ENCODE measurements around the gene KLHL42. TPM values are rescaled to one million over a fixed set of nuclear protein-coding genes. Genes with fewer than 3 reads are reported as not detected.

The KLHL42 gene
- total and polyA plus RNA-seq, 9 of the 15 experiments (the other 6 are each of a cell fraction or from before 2014, with no cell fraction given), result 1.5 to 11.8 (median 9.6) TPM

- Histone ChIP-seq H4K20me1 (replicated peaks; ENCODE audit: control insufficient read depth, insufficient read depth, low read length) (no peaks in the 10 kb centered on the region), H2AFZ (ENCODE audit: low read depth, low read length) (peak overlapping the region; percentile 87), H3K9me3 (replicated peaks; ENCODE audit: control insufficient read depth, insufficient read depth, low read depth, low read length) (no peaks in the 10 kb centered on the region), H3K4me1 (replicated peaks in 1 of 2; ENCODE audit: control insufficient read depth in 2 of 2, insufficient read depth in 2 of 2, low read length in 2 of 2) (peaks cover 17 to 23% of the 10 kb centered on the region in 2 experiments; a peak in 4 of 5 replicates), H3K4me3 (no peak overlapping the region), H3K27ac (ENCODE audit: extremely low read depth, low read depth, low read length) (no peak overlapping the region), H3K36me3 (ENCODE audit: control insufficient read depth, insufficient read depth, low read length) (no peaks in the 10 kb centered on the region), H3K27me3 (ENCODE audit: control insufficient read depth in 2 of 2, insufficient read depth in 2 of 2, low read length in 2 of 2) (no peaks in the 10 kb centered on the region), H3K9me1 (ENCODE audit: control insufficient read depth, insufficient read depth, low read length) (no peaks in the 10 kb centered on the region), H3K9ac (ENCODE audit: insufficient read depth in 1 of 2, low read depth in 2 of 2, low read length in 2 of 2) (no peak overlapping the region), H3K4me2 (ENCODE audit: insufficient read depth, low read length) (no peak overlapping the region), H3K79me2 (ENCODE audit: control insufficient read depth, insufficient read depth, low read length) (no peaks in the 10 kb centered on the region)
- ATAC-seq (no peak), FAIRE-seq (no peak), DNase-seq (ENCODE audit: extremely low read depth in 1 of 4, low spot score in 3 of 4) (no peak)
- 40% methylated on average over 3 of the region's 3 CpGs for WGBS (ENCODE audit: insufficient coverage, low coverage, missing lambda C conversion rate)
- in situ Hi-C loops (cut with MboI), result no loop called here
- ChIA-PET CTCF (ENCODE audit: low intra/inter-chr PET ratio) (interaction anchor here (0.8 kb wide), 1 partner anchor 107 kb away, joined by 4 read pairs; no protein-coding TSS in a partner anchor), POLR2A (interaction anchor here (1.5 to 2.0 kb wide), 2 partner anchors 11 to 130 kb away, joined by 4 to 8 read pairs; no protein-coding TSS in a partner anchor)
- BruUV-seq (replicated peaks), result no TSS peak
- intact Hi-C loops (cut with micrococcal nuclease), result loop anchor here (10.0 kb wide), 1 partner anchor 104 kb away; no protein-coding TSS in a partner anchor
- no peak for TF ChIP-seq SIX5 (IDR thresholded peaks at IDR 0.05; ENCODE audit: borderline replicate concordance in 1 of 2, insufficient read depth in 1 of 2, low read depth in 1 of 2, low read length in 2 of 2)
- TF ChIP-seq ZNF239 (CRISPR knock-in tag; IDR thresholded peaks at IDR 0.05), result no peak
- no peak for TF ChIP-seq ZNF696 (CRISPR knock-in tag; conservative IDR thresholded peaks at IDR 0.05)
- TF ChIP-seq RAD21 (CRISPR knock-in tag; conservative IDR thresholded peaks at IDR 0.05 in 1 of 2, IDR thresholded peaks at IDR 0.05 in 1 of 2), result peak; percentile 6 to 39; a peak in 1 of 4 replicates
- TF ChIP-seq ZBTB34 (CRISPR knock-in tag; IDR thresholded peaks at IDR 0.05), result no peak
- 0 out of 2 replicates have a peak, but pooled peaks have one; percentile 18 for TF ChIP-seq ZBTB9 (CRISPR knock-in tag; IDR thresholded peaks at IDR 0.05)
- TF ChIP-seq MCM2 (IDR thresholded peaks at IDR 0.05; ENCODE audit: low read depth), result no peak
- TF ChIP-seq CXXC5 (CRISPR knock-in tag; IDR thresholded peaks at IDR 0.05), result no peak
- TF ChIP-seq ARID3A (IDR thresholded peaks at IDR 0.05; ENCODE audit: borderline replicate concordance, low read depth, low read length), result peak; percentile 76
- peak in 2 of 3 experiments; percentile 8 to 42; a peak in 3 of 6 replicates for TF ChIP-seq CTCF (IDR thresholded peaks at IDR 0.05 in 2 of 3, conservative IDR thresholded peaks at IDR 0.05 in 1 of 3; ENCODE audit: insufficient read depth in 2 of 3, low read depth in 1 of 3, low read length in 3 of 3)
- no peak for TF ChIP-seq ERF (CRISPR knock-in tag; IDR thresholded peaks at IDR 0.05)
- TF ChIP-seq SNIP1 (IDR thresholded peaks at IDR 0.05; ENCODE audit: low read depth), result no peak
- no peak for TF ChIP-seq TOE1 (IDR thresholded peaks at IDR 0.05; ENCODE audit: borderline replicate concordance)
- TF ChIP-seq TOE1 (CRISPR knock-in tag; IDR thresholded peaks at IDR 0.05; ENCODE audit: borderline replicate concordance, low read depth), result no peak
Observed at GRCh38 chr12:27840229-27840999, 60.4 kb downstream of the KLHL42 start.

Data from K562 (cell line).